ENCODE results near the gene DIRAS1.
"Not testable (repeated sequence)": the region's sequence is repeated elsewhere in the genome, so short reads cannot be mapped to it uniquely, and the experiment has no call there.

The DIRAS1 gene

DNA sequence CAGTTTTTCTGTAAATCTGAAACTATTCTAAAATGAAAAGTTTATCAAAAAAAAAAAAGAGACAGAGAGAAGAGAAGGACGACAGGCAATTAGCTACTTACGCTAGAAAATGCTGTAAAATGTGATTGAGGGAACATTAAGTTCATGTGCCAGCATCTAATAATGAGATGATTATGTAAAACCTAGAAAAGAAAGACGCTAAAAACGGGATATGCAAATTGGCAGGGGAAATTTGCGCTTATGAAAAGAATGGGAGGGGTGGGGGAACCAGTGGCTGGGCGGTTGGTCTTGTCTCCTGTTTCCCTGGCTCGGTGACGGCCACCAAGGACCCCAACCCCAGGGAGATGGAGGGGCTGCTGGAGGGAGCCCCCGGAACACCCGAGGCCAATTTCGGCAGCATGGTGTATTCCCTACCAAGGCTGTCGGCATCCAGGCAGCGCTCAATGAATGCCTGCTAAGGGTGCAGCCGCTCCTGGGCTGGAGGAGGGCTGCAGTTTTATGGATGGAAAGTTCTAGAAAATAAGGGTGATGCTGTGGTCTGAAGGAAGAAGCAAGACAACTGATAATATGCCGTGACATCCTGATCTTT, 52.9 kb downstream of the DIRAS1 start:
- DNase-seq, result no peak

DNA sequence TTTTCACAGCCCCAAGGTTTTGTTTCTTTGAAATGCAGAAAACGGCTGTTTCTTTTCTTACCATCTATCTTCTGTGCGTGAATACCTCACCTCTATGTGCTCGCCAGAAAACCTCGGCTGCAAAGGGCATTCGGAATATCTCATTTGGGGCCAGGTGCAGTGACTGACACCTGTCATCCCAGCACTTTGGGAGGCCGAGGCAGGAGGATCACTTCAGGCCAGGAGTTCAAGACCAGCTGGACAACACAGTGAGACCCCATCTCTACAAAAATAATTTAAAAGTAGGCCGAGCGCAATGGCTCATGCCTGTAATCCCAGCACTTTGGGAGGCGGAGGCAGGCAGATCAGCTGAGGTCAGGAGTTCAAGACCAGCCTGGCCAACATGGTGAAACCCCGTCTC, 53.8 kb downstream of the DIRAS1 start:
- not testable (repeated sequence) for DNase-seq

DNA sequence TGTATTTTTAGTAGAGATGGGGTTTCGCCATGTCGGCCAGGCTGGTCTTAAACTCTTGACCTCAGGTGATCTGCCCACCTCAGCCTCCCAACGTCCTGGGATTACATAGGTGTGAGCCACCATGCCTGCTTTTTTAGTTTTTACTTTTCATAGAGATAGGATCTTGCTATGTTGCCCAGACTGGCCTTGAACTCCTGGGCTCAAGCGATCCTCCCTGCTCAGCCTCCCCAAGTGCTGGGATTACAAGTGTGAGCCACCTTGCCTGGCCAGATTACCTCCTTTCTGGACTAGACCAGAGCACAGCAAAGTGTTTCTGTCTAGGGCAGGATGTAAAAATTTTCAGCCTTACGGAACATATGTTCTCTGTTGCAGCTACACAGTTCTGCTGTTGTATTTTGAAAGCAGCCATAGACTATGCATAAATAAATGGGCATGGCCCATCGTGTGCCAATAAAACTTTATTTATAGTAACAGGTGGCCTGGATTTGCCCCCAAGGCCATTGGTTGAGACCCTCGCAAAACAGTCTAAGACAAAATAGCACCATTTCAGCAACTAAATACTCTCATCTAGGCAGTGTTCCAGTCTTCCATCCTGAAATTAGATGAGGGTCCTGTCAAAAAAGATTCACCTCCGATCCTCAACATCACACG, 54.7 kb downstream of the DIRAS1 start:
- no peak for DNase-seq

DNA sequence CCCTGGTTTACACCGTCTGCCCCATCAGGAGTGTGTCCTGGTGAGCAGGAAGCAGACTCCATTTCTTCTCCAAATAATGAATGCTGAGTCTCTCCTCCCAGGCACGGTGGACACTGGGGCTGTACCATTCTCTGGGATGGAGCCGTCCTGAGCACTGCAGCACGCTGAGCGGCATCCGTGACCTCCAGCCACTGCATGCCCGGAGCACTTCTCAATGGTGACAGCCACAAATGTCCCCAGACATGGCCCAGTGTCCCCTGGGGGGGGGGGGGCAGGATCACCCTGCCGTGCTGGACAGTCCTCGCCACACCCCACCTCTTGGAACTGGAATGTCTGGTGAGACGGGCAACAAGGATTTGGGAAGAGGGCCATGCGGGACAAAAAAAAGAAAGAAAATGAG, 56.1 kb downstream of the DIRAS1 start:
- no peak for DNase-seq

Data from MV-4-11 (cell line).